Spleen (tissue), 7 donors: Measurements from ENCODE around the gene SAFB.

Experiments used
- CTCF ChIP-seq, 11 experiments: fragments of 200-600 bp in 7 of 11; fragments of 450-650 bp in 4 of 11; sonication (generic) in 4 of 11; IDR thresholded peaks in 8 of 11; conservative IDR thresholded peaks in 3 of 11; 1 replicate in 7 of 11; 2 replicates in 4 of 11; pipeline versions ENCODE4 v1.4.0 to v1.8.0; 2016 to 2021; ENCODE audit warnings: antibody characterized with exemption in 11 of 11, inconsistent platforms in 4 of 11, mild to moderate bottlenecking in 1 of 11
- POLR2A ChIP-seq, 3 donors: fragments of 450-650 bp; IDR thresholded peaks; one replicate each; pipeline ENCODE4 v1.5.1; 2017; ENCODE audit warnings: antibody characterized with exemption in 3 of 3, mild to moderate bottlenecking in 1 of 3
- POLR2AphosphoS5 ChIP-seq, 3 donors: sonication (generic); formaldehyde crosslinking; IDR thresholded peaks; one replicate each; pipeline ENCODE4 v1.5.1; 2017; ENCODE audit warnings: antibody characterized with exemption in 3 of 3
- donor health status: DM: no; HTN: no; CAD: no; lungs with moderate emphysema.
- donor health status: DM: no; HTN: no; CAD: no.
- donor health status: DM: no; HTN: no; CAD: no.

- no peak for TF ChIP-seq POLR2A (IDR thresholded peaks at IDR 0.05)
- no peak for TF ChIP-seq CTCF (IDR thresholded peaks at IDR 0.05 in 8 of 11, conservative IDR thresholded peaks at IDR 0.05 in 3 of 11)
- peak; percentile 45 to 79 (median 72) for TF ChIP-seq POLR2AphosphoS5 (IDR thresholded peaks at IDR 0.05)
Measured at GRCh38 chr19:5690955-5691821, 68.3 kb downstream of the SAFB start.
